ENCODE measurements around the gene DNAJC5.

DNAJC5 gene

GRCh38 chr20:63898882-63899558 is 4.1 kb downstream of the DNAJC5 start:
- H3K4me3 ChIP-seq (ENCODE audit: low read depth, low read length), result no peak overlapping the region
- TF ChIP-seq, protein P1, sequence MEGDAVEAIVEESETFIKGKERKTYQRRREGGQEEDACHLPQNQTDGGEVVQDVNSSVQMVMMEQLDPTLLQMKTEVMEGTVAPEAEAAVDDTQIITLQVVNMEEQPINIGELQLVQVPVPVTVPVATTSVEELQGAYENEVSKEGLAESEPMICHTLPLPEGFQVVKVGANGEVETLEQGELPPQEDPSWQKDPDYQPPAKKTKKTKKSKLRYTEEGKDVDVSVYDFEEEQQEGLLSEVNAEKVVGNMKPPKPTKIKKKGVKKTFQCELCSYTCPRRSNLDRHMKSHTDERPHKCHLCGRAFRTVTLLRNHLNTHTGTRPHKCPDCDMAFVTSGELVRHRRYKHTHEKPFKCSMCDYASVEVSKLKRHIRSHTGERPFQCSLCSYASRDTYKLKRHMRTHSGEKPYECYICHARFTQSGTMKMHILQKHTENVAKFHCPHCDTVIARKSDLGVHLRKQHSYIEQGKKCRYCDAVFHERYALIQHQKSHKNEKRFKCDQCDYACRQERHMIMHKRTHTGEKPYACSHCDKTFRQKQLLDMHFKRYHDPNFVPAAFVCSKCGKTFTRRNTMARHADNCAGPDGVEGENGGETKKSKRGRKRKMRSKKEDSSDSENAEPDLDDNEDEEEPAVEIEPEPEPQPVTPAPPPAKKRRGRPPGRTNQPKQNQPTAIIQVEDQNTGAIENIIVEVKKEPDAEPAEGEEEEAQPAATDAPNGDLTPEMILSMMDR (IDR thresholded peaks at IDR 0.05; ENCODE audit: low read depth, low read length, missing control alignments), result no peak
- DNase-seq (ENCODE audit: low read depth), result no peak
- in situ Hi-C loops (cut with HindIII; ENCODE audit: low sequenced_read_pairs), result no loop called here

DNA sequence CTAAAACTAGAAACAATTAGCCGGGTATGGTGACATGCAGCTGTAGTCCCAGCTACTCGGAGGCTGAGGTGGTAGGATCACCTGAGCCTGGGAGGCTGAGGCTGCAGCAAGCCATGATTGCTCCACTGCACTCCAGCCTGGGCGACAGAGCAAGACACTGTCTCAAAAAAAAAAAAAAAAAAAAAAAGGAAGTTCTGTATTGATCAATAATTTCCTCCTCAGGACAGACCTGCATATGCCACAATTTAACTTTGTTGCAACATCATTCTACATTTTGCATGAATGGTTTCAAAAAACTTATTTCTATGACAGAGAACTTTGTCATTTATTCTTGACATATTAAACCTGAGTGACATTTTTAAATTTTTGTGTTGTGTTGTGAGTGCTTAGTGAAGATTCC is 5.5 kb downstream of the DNAJC5 start:
- TF ChIP-seq, protein P1 (IDR thresholded peaks at IDR 0.05; ENCODE audit: low read depth, low read length, missing control alignments), result no peak
- no peak overlapping the region for H3K4me3 ChIP-seq (ENCODE audit: low read depth, low read length)
- in situ Hi-C loops (cut with HindIII; ENCODE audit: low sequenced_read_pairs), result no loop called here
- DNase-seq (ENCODE audit: low read depth), result no peak

DNA sequence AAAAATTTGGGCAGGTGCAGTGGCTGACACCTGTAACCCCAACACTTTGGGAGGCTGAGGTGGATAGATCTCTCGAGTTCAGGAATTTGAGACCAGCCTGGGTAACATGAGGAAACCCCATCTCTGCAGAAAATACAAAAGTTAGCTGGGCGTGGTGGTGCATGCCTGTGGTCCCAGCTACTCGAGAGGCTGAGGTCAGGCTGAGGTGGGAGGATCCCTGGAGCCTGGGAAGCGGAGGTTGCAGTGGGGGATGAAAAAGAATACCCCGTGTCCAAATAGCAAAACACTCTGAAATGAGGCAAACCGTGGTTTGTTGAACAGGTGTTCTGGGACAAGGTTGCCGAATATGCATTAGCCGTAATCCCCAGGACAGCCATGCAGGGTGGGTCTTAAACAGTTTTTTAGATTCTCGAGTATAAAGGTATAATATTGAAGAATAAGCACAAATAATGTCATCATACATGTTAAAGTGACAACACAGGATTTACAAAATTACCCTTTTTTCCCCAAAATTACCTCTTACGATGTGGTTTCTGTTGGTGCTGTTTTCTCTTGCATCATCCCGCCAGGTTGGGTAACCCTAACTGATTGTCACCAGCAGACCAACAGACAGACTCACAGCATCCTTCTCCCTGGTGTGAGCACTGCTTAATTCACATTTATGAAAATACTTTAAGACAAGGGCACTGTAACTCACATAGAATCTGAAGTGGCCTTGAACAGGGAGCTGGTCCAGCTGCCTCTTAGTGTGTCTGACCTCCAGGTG is 9.1 kb downstream of the DNAJC5 start:
- in situ Hi-C loops (cut with HindIII; ENCODE audit: low sequenced_read_pairs), result no loop called here
- TF ChIP-seq, protein P1 (IDR thresholded peaks at IDR 0.05; ENCODE audit: low read depth, low read length, missing control alignments), result no peak
- no peak for DNase-seq (ENCODE audit: low read depth)
- no peak overlapping the region for H3K4me3 ChIP-seq (ENCODE audit: low read depth, low read length)

DNA sequence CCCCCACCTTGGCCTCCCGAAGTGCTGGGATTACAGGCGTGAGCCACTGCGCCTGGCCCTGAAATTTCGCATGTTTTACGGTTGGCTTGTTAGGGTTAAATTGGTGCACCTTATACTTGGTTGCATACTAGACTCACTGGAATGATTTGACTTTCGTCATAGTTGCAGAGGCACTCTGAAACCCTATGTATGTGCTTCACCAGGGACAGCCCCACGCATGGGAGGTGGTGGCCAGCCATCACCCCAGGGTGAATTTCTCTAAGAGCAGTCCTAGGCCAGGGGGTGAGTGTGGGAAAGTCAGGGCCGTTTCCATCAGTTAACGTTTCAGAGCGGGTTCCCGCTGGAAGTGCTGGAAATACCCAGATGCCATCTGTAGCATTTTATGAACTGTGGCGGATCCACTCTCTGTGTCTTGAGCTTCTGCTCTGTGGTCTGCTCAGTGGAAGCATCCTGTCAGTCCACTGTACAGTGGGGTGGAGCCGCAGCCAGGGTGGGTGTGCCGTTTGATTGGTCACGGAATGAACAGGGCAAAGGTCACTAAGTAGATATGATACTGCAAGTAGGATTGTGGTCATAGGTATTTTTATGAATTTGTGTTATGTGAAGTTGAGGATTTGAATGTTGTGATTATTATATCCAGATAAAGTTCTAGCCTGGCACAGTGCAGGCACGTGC is 13.2 kb downstream of the DNAJC5 start:
- DNase-seq (ENCODE audit: low read depth), result no peak
- in situ Hi-C loops (cut with HindIII; ENCODE audit: low sequenced_read_pairs), result no loop called here
- no peak overlapping the region for H3K4me3 ChIP-seq (ENCODE audit: low read depth, low read length)
- TF ChIP-seq, protein P1 (IDR thresholded peaks at IDR 0.05; ENCODE audit: low read depth, low read length, missing control alignments), result no peak

GRCh38 chr20:63911176-63911575 is 16.2 kb downstream of the DNAJC5 start:
- no peak for DNase-seq (ENCODE audit: low read depth)

GRCh38 chr20:63913768-63914167 is 18.8 kb downstream of the DNAJC5 start:
- TF ChIP-seq, protein P1 (IDR thresholded peaks at IDR 0.05; ENCODE audit: low read depth, low read length, missing control alignments), result no peak
- in situ Hi-C loops (cut with HindIII; ENCODE audit: low sequenced_read_pairs), result no loop called here

More at GRCh38 chr20:63911176-63911575, 16.2 kb downstream of the DNAJC5 start:
- TF ChIP-seq, protein P1 (IDR thresholded peaks at IDR 0.05; ENCODE audit: low read depth, low read length, missing control alignments), result no peak
- in situ Hi-C loops (cut with HindIII; ENCODE audit: low sequenced_read_pairs), result no loop called here
- no peak overlapping the region for H3K4me3 ChIP-seq (ENCODE audit: low read depth, low read length)

More at GRCh38 chr20:63913768-63914167, 18.8 kb downstream of the DNAJC5 start:
- no peak overlapping the region for H3K4me3 ChIP-seq (ENCODE audit: low read depth, low read length)
- no peak for DNase-seq (ENCODE audit: low read depth)
